ENCODE measurements around the gene NPS.

The NPS gene, protein sequence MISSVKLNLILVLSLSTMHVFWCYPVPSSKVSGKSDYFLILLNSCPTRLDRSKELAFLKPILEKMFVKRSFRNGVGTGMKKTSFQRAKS

DNA sequence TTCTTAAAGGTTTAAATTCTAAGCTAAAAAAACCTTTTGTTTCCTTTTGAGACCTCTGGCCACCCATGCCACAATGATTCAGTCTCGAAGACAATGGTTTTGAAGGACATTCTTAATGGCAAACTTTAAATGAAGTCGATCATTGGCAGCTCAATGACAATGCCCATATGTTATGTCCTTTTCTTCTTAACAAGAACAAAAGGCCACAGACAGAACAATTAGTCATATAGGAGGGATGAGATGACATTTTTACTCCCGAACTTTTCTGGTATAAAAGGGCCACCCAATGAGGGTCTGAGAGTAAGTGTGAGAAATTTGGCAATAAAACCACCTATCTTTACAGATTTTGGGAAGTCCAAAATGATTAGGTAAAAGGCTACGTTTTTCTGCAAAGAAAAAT lies at the start of gene NPS:
TSS of gene NPS (plus strand) at position 301 of the 400 bp plus-strand sequence. CDS start at position 361, 60 bp downstream.
- DNase-seq: no peak

DNA sequence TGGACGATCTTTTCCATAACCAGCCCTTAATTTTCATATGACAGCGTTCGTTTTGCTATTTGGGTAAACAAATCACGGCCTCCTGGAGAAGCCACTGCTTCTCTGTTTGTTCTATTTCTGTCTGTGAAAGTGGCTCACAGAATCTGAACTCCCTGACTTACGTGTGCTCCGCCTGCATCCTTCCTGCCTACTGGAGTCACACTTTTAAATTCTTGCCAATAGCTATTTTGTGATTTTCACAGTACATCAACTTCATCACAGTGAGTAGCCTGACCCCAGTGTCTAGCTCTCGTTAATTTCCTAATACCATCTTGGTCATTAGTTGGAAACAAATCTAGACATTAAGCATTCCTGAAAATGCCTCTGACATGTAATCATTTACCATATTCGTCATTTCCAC lies 49.0 kb upstream of the NPS start:
- DNase-seq: no peak

DNA sequence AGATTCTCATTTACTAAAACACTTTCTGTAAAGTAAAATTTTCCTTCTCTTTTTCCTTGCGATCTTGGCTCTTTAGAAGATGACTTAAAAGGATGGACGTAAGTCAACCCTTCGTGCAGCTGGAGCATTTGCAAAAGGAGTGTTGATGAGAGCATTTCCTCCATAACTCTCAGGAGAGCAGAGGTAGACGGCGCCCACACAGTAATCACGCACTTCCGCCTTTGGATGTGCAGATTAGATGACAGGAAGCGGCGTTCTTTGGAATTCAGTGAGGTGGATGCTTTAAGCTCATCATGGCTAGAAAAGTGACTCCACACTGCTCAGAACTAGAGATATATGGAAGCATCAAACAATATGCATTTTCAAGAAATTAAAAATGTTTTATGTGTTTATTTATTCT lies 43.0 kb upstream of the NPS start:
- DNase-seq: no peak

DNA sequence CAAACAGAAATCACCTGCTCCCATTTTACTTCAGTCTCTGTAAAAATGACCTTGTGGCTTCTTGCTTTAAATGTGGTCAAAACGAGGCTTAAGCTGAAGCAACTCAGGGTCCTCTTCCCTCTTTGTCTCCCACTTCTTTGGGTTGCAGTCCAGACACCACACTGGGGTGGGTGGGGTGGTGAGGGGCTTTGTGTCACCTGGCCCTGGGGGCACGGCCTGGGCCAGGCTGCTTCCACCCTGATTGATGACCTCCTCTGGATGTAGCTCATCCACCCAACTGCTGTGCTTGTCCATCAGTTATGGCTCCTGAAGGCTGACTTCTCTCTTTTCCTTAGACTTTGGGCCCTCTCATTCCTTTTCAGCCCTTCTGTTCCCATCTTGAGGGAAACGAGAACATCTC lies 26.8 kb upstream of the NPS start:
- no peak for DNase-seq

DNA sequence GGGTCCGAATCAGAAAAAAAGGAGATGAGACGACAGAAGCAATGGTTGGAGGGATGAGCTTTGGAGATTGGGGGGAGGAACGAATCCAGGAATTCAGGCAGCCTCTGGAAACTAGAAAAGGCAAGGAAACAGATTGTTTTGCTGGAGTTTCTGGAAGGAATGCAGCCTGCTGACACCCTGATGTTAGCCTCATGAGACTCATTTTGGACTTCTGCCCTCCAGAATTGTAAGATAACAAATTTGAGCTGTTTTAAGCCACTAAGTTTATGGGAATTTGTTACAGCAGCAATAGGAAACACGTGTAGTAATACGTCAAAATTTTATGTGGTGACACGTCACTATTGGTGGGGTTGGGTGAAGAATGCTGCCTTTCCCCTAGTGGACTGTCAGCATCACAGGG lies 25.6 kb upstream of the NPS start:
- no peak for DNase-seq

DNA sequence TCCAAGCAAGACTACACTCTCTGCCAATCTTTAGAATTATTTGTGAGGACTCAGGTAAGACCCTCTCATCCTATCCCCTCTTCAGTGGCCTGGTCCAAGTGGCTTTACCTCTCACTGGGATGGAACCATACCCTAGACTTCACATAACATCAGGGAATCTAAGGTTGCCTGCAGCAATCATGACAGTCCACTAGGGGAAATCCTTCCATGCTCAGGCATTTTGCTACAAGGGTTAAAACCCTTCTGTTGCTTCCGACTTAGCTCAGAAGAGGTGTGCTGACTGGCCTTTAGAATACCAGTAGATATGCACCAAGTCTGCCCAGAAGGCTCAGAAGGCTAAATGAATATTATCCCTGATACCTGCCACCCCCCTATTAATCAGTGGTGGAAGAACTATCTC lies 24.9 kb upstream of the NPS start:
- no peak for DNase-seq

DNA sequence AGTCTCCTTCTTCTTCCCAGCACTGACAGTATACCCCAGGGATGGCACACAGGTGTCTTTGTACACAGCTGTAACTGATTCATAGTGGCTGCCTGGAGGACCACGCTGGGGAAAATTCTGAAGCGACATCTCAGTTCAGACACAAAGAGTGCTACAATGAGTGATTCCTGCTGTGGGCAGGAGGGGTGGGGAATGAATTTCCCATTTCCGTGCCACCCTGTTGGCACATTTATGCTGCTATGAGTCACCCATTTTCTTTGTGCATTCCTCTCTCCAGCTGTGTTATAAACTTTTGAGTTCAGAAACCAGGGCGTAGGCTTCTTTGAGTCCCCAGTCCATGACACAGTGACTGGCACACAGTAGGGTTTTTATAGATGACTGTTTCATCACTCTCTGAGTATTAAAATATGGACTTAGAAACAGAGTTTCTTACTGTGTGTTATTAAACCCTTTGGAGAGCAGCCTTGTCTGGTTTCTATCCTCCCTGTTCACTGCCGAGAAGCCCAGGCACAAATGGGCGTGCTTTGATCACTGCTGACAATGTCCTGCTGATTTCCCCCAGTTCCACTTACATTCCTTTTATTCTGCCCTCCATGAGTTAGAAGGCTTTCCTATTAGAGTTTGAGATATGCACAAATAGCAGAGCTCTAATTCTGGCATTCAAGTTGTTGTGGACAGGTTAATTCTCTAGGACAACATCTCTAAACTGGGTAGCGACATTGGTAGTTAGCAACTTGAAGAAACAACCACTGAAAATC lies 24.0 kb upstream of the NPS start:
- no peak for DNase-seq

DNA sequence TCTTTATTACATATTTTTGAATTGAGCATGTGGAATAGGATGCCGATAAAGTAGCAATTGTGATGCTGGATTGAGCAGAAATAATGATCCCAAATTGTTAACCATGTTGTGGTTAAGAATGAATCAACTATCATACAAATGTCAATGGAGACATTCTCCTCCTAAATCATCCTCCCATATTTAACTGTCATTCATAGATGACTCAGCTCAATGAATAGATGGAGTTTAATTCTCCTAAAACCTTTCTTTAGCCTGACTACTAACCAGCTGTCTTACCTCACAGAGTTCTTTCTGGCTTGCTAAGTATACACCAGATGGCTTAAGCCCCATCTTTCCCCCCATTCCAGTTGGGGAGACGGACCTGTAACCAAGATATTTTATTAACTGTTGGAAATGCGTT lies 23.4 kb upstream of the NPS start:
- DNase-seq: no peak

DNA sequence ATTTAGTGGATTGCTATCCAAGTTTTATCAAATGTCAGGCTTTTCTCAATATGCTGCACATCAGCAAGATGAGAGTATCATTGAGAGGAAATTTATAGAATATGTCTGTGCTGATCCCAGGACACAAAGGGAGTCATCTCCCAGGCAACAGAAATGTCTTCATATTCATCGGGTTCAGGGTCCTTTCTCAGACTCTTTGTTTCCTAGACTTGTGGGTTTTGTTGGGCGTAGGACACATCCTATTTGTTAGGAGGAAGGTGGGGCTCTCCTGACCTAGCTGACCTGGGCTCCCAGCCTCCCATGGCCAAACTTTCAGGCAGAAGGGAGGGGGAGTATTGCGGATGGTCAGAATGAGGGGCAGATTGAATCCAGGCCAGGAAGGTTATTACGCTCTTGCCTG lies 22.9 kb upstream of the NPS start:
- no peak for DNase-seq

DNA sequence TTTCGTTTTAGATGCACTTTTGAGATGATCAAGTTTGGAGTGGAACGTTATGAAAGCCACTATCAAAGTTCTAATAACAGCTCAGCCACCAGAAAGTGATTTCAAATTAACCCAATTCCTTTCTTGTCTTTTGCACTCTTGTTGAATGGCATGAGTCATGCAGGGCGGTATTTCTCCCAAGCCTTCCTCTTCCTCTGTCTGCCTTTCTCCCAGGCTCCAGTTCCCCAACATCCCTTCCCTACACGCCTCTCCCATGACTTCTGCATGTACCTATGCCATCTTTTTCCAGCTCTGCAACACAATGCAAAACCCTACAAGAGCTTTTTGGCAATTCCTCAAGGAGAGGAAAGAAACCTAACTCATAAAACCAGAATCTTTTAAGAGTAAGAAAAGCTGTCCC lies 21.8 kb upstream of the NPS start:
- no peak for DNase-seq

DNA sequence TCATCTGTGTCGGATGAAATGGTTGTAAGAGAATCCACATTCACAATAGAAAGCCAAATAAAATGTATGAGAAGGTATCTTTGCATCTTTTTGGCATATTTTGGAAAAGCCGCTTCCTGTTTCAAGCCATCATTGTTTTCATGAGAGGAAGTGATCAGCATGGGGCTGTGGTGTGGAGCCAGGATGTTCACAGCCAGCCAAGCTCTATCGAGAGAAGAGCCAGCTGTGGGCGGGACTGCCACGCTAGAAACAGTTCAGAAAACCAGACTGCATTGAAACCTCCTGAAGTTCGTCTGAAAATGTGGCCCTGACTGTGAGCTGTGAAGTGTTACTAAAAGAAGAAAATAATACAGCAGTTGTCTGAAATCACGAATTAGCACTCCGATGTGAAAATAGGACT lies 21.2 kb upstream of the NPS start:
- DNase-seq: no peak

DNA sequence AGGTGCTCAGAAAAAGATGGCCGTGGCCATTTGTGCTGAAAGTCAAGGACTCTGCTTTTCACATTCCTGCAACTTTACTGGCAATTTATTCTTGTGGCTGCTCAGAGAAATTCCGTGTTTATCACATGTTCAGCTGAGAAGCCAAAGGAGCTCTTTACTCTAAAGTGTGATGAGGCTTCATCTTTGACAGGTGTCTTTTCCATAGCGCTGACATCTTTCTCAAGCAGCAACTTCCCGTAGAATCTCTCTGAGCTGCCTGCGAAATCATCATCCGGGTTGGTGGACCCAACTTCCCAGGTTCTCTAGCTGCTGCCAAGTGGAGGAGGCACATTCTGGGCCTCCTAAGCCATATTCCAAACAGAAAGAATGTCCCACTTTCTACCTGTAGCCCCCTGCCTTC lies 16.9 kb upstream of the NPS start:
- no peak for DNase-seq

DNA sequence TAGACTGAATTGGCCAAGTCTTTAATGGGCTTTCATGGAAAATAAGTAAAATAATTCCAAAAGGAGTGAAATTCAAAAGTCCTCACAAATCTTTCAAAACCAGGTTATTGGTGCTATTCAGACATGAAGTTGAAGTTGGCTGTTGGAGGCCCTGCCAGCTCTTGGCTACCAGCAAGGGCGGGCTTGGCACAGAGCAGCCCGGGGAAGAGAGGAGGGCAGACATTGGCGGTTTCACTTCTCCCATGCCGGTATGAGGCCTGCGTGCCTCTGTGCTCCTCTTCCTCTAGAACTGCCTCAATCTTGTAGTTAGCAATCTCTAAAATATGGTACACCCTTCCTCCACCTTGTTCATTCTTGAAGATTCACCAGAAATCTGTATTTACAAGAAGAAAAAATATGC lies 16.4 kb upstream of the NPS start:
- DNase-seq: no peak

DNA sequence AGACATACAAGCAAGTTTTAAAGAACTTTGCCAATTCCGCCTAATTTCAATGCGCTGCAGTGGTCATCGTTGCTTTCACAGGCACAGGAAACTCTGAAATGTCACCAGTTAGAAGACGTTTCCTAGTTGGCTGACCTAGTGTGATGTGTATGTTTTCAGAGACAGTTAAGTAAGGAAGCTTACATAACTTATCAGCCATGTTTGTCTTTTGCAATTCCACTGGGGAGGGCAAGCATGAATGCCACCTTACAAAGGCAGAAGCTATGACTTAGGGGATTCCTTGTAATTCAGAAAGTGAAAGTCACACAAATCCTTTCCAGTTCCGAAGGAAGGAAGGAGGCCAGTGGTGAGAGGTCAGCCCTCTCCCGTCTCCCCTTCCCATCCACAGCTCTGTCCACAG lies 15.0 kb upstream of the NPS start:
- no peak for DNase-seq

DNA sequence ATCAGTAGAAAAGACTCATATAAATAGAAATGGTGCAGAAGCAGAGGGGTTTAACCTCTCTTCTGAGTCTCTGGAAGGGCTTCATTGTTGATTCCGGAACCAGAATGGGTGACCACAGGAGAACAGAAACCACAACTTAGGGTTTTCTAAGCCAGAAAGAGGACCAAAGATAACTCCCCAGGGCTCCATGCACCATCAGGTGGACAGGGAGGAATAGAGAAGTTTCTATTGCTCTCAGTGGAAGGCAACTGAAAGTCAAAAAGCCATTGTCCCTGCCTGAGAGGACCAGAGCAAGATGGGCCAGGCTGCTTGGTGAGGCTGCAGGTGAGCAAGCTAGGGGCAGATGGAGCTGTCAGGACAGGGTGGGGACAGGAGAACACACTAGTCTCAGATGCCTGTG lies 14.6 kb upstream of the NPS start:
- no peak for DNase-seq

DNA sequence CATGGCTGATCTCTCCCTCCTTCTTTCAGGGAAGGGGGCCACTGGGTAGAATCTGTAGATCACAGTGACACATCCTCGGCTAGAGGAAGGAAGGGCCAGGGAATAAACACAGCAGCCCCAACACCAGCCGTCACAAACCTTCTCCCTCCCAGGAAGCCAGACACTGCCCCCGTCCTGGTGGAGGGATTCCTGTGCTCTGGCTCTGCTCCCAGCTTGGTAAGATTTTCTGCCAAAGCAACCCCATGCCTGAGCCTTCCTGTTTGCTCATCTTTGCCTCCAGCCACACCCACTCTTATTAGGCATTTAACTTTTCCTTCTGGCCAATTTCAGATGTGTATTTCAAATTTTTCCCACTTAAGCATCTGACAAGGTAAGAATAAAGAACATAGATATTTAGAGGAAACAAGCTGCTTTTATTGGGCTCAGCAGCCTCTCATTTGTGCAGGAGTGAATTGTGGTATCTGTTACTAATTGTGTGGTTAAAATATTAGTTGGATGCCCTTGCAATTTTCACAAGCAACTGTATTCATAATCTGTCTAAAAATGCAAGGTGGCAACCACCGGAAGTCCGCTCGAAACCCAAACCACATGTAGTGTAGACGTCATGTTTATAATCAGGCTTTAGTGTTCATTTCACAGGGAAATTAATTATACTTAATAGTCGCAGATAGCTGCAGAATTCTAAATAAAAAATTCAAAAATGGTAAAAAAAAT lies 13.2 kb upstream of the NPS start:
- no peak for DNase-seq

DNA sequence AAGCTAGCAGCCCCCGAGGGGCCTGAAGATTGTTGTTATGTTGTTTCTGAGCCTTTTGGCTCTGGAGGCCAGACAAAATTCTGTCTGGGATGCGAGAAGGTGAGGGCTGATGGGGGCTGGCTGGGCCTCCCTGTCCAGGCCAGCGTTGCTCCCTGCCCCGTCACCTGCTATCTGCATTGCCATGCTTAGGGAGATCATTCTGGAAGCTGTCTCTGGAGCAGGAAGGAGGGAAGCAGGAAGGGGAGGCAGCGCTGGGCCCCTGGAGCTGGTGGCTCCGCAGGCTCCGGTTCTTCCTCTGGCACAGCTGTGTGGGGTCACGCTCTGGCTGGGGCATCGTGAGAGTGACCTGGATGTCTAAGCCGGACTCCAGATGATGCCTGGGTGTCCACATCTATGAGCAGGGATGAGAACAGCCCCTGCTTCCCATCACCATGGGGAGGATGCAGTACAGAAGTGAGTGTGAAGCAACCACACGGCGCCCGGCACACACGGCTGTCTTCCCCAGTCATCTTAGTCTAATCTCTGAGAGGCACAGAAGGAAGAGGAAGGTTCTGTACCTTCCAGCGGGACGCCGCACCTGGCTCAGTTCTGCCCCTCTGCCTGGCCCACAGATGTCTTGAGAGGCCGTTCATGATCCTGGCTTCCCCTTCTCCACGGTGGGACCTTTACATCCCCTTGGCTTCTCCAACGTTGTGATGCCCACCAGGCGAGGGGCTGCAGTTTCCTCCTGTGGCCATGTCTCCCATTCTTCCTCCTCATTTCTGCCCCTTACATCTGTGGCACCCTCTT lies 11.9 kb upstream of the NPS start:
- DNase-seq: no peak

DNA sequence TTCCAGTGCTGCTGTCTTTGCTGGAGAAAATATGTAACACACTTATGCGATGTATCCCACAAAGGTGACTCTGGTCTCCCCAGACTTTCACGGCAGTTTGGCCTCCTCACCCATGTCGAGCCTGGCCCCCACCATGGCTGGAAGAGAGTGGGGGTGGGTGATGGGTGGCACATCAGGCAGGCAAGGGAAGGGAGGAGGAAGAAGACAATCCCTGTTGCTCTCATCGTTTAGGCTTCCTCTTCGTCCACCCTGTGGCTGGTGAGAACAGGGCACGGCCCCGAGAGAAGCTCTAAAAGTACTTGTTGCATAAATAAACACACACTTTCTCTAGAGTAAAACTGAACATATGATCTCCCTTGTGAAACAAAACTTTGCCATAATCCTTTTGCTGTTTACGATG lies 11.2 kb upstream of the NPS start:
- no peak for DNase-seq

DNA sequence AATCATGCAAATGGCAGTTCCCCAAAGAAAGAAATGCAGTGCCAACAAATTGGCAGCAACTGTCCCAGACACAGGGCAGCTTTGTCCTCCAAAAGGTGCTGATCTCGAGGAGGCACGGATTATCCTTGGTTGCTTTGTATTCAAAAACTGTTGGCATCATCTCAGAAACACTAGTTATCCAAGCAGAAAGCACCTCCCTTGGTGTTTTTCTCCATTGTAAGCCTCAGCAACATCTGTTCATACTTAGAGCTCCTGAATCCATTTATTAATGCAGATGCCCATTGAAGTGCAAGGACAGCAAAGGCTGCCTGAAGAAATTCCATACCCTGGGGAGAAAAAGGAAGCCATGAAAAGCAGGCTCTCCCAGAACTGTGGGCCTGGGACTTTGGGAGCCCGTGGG lies 1.1 kb upstream of the NPS start:
- no peak for DNase-seq

DNA sequence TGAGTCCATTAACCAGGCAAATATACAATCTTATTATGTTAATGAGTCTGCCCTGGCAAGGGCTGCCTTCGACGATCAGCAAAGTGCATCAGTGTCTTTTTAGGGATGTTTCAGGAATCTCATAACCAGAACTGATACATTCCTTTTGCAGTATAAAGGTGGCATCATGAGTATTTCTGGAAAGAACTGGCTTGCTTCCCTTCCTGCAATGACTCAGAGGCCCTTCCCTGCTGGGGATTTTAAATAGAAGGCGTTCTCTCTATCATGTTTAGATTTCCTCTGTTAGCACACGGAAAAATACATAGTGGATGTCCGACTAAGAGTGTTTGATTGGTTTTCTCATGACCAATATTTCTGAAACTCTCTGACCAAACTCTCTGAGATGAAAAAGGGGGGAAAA lies 1.8 kb downstream of the NPS start:
- DNase-seq: no peak

DNA sequence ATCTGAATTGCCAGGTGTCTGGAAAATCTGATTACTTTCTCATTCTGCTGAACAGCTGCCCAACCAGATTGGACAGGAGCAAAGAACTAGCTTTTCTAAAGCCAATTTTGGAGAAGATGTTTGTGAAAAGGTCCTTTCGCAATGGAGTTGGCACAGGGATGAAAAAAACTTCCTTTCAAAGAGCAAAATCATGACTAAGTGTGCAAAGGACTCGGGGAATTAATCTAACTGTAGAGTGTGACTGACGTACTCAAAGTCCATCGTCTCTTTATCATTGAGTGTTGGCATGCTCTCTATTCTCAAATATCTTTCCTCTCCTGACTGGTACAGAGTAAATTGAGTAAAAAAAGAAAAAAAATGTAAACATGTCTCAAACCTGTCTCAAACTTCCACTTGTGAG lies 3.3 kb downstream of the NPS start:
- DNase-seq: no peak

DNA sequence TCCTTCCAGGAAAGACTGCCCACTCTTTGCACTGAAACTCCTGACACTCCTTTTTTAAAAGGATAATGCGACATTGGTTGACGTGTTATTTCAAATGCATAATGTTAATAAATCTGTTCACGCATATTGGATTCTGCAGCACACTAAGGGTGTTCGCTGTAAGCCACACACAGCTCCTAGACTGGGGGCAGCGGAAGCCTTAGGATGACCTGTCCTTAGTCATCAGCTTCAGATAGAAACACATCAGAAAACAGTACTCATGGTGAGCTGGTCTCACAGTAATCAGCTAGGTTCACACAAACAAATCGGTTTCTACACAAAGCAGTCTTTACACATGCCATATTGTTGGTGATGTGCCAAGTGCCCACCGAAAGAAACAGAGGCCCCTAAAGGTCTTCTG lies 4.3 kb downstream of the NPS start:
- no peak for DNase-seq

DNA sequence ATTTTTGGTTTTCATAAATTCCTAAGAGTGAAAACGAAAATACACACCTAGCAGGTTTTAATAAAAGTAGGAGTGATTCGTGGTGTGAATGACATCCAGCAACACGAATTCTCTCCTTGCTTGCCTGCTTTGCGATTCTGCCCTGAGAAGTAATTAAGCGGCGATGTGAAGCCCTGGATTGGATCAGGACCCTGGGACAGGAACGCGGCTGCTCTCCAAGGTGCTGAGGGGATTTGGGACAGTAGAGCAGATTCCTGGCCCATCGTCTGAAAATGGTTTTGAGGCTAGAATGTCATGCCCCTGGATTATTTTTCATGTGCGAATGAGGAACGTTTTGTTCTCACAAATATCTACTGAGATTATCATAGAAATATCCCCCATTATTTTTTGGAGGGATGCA lies 7.8 kb downstream of the NPS start:
- DNase-seq: no peak

DNA sequence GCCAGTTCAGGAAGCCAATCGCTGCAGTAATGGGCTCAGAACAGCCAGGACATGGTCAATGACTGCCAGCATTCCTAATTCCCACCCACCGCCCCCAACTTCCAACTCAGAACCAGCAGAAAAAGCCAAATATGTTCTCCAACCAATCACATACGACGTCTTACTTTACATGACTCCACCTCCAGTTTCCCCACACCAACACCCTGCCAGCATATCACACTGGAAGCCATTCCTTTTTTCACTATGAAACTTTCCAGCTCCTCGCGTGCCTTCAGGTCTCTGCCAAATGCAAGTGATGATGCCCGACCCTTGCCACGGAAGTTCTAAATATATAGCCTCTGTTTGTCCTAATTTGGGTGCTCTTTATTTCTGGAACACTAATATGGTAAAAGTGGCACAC lies 12.5 kb downstream of the NPS start:
- no peak for DNase-seq

Data from activated CD4-positive, alpha-beta T cell treated with anti-CD3 and anti-CD28 coated beads, Interleukin-2, amount 50 U/mL, for 48 hours (primary cell).